ENCODE results near the gene SPRED1. TPM values are rescaled to one million over a fixed set of nuclear protein-coding genes. Genes with fewer than 3 reads are reported as not detected.
A peak's percentile ranks its signal among the peaks of the same experiment; 100 is the strongest.

Gene SPRED1
- polyA plus RNA-seq, 3 donors = 33.6 to 35.3 (median 35.0) TPM

DNA sequence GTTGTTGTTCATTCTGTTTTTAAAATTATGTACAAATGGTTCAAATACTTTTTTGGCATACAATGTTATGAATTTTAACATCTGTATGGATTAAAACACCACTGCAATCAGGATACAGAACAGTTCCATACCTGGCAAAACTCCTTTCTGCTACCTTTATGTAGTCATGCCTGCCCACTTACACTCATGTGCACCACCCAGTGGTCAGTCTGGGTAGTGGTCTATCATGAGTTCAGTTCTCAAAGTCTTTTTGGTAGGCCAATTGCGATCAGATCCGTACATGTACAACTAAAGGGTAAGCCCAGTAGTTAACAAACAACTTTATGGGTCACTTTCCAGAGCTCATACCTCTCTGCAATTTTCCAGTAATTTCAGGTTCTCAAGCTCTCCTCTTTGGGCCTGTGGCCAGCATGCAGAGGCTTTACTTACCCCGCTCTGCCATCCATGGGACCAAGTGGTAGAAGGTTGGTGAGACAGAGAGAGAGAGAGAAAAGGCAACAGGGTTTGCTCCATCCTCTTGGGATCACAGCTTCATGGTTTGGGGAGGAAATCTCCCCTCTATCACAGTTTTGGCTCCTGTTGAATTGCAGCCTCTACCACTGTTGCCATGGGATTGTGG is 137.4 kb downstream of the SPRED1 start:
- DNase-seq (ENCODE audit: extremely low read depth in 1 of 11, low read depth in 9 of 11, low spot score in 4 of 11) = peak in 6 of 11 donors; percentile 23 to 50 (median 46)

DNA sequence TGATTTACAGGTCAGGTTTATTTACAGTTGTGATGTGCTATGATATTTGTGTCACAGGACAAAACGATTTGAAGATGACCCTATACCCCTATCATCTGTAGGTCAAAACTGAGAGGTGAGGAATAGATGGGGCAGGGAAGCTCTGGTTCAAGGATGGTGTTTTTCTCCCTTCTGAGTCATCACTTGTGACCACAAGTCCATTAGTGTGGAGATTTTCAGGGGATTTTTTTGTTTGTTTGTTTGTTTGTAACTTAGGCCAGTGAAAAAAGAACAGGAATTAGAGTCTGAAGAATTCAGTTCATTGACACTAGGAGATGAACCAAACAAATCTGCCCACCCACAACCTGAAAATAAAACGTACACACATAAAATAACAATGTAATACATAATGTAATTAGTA is 138.6 kb downstream of the SPRED1 start:
- no peak for DNase-seq (ENCODE audit: extremely low read depth in 1 of 11, low read depth in 9 of 11, low spot score in 4 of 11)

DNA sequence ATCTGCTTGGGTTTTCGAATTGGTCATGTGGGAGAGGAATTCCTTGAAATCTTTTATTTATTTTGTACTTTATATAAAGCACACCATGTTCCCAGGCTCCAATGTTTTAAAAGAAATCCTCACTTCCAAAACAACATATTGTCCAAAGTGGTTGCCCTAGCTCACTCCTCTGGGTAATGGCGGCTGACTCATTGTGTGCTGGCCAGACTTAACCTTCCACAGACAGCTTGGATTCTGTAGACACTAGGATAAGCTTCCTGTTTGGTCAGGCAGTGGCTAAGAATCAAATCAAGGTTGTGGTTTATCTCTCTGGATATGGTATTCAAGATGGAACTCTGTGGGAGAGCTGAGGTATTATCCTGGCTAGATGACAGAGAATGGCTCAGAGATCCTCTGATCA is 145.5 kb downstream of the SPRED1 start:
- DNase-seq (ENCODE audit: extremely low read depth in 1 of 11, low read depth in 9 of 11, low spot score in 4 of 11) = no peak

DNA sequence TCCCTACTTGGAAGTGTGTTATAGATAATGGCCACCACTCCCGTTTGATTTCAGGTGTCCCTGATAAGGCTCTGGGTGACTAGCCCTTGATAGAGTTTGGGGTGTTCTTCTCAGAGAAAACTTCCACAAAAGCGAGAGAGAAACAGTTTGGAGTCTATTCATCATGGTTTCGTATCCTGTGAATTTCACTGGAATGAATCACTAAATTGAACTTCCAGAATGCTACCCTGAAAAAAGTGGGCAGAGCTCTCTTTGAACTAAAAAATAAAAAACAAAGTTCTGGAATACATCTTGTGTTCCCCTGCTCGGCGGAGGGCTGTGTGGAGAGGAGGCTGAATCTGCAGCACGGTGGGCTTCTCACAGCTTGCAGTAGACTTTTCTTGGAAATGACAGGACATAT is 148.5 kb downstream of the SPRED1 start:
- DNase-seq (ENCODE audit: extremely low read depth in 1 of 11, low read depth in 9 of 11, low spot score in 4 of 11) = no peak

DNA sequence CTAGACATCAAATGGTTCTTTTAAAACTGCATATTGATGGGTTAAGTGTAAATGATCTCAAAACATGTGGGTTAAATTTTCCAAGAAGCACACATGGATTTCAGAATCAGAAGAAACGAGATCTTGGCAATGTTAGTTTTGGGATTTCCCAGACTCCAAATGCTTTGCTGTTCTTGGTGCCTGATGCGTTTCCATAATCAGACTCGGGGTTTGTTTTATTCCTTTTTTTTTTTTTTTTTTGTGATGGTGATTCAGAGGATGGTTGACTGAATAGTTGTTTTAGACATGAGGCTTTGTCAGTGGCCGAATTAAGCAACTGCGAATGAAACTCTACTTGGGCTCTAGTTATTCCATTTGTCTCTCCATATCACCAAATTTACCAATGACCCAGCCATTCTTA is 149.1 kb downstream of the SPRED1 start:
- DNase-seq (ENCODE audit: extremely low read depth in 1 of 11, low read depth in 9 of 11, low spot score in 4 of 11) = no peak

DNA sequence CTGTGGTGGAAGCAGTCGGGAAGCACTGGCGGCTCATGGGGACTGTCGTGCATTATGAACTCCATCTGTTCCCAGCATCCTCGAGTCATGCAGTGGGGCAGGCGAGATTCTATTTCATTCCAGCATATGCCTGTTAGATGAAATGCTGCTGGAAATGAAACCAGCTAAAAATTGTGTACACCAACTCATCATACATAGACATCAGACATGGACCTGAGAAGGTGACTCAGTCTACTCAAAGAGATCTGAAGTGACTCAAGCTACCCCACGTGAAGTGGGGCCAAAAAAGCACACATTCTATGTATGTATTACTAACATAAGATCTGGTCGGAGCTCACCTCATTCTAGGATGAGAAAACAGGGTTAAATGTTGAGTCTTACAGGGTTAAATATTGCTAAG is 153.8 kb downstream of the SPRED1 start:
- DNase-seq (ENCODE audit: extremely low read depth in 1 of 11, low read depth in 9 of 11, low spot score in 4 of 11) = no peak

Other genes with a start within 250 kb of the SPRED1 start
- 10 to 100 TPM; 68.2 to 90.3 (median 74.2) TPM for gene FAM98B, start 201.3 kb downstream of the SPRED1 start, polyA plus RNA-seq (ENCODE audit: insufficient read length in 3 of 3)